Measurements from ENCODE around the gene MYO18B. TPM values are rescaled to one million over a fixed set of nuclear protein-coding genes. Genes with fewer than 3 reads are reported as not detected.

MYO18B gene
- total RNA-seq, 1 experiment from 2014 or later: 0.07 TPM

GRCh38 chr22:25908755-25909154, 166.8 kb downstream of the MYO18B start:
- Histone ChIP-seq H3K36me3 (ENCODE audit: control insufficient read depth, insufficient read depth, low read length) (no peaks in the 10 kb centered on the region), H3K4me1 (no peaks in the 10 kb centered on the region), H3K4me3 (ENCODE audit: low read depth, low read length) (no peak overlapping the region), H3K9me3 (no peaks in the 10 kb centered on the region), H3K27me3 (replicated peaks; ENCODE audit: control insufficient read depth, insufficient read depth, low read length) (peaks cover 2% of the 10 kb centered on the region; the same call in 1 of the 2 replicates)
- intact Hi-C loops (cut with micrococcal nuclease; ENCODE audit: unreplicated experiment): no loop called here
- no peaks in the 10 kb centered on the region for H3K36me3 Mint-ChIP-seq (ENCODE audit: insufficient read depth, unreplicated experiment)
- H3K9me3 Mint-ChIP-seq (ENCODE audit: unreplicated experiment): no peaks in the 10 kb centered on the region
- no peak for TF ChIP-seq CTCF (IDR thresholded peaks at IDR 0.05; ENCODE audit: insufficient read depth in 1 of 2, low read depth in 1 of 2, low read length in 1 of 2, severe bottlenecking in 1 of 2, unreplicated experiment in 1 of 2)
- no peak overlapping the region for H3K27ac Mint-ChIP-seq (ENCODE audit: unreplicated experiment)
- H3K4me3 Mint-ChIP-seq (ENCODE audit: unreplicated experiment): no peak overlapping the region
- H3K27me3 Mint-ChIP-seq (ENCODE audit: insufficient read depth, unreplicated experiment): peaks cover 26% of the 10 kb centered on the region
- POLR2A ChIA-PET: no interaction called here
- DNase-seq: no peak
- H3K4me1 Mint-ChIP-seq (ENCODE audit: low read depth, unreplicated experiment): no peaks in the 10 kb centered on the region
- no TSS peak for BruUV-seq (replicated peaks)
- CTCF ChIA-PET: no interaction called here

GRCh38 chr22:25909614-25910387, 167.8 kb downstream of the MYO18B start:
- Mint-ChIP-seq H3K4me3 (ENCODE audit: unreplicated experiment) (no peak overlapping the region), H3K4me1 (ENCODE audit: low read depth, unreplicated experiment) (no peaks in the 10 kb centered on the region), H3K36me3 (ENCODE audit: insufficient read depth, unreplicated experiment) (no peaks in the 10 kb centered on the region), H3K9me3 (ENCODE audit: unreplicated experiment) (no peaks in the 10 kb centered on the region), H3K27me3 (ENCODE audit: insufficient read depth, unreplicated experiment) (peaks cover 26% of the 10 kb centered on the region), H3K27ac (ENCODE audit: unreplicated experiment) (no peak overlapping the region)
- no peak for TF ChIP-seq CTCF (IDR thresholded peaks at IDR 0.05; ENCODE audit: insufficient read depth in 1 of 2, low read depth in 1 of 2, low read length in 1 of 2, severe bottlenecking in 1 of 2, unreplicated experiment in 1 of 2)
- BruUV-seq (replicated peaks): no TSS peak
- Histone ChIP-seq H3K4me1 (no peaks in the 10 kb centered on the region), H3K36me3 (ENCODE audit: control insufficient read depth, insufficient read depth, low read length) (no peaks in the 10 kb centered on the region), H3K9me3 (no peaks in the 10 kb centered on the region), H3K27me3 (replicated peaks; ENCODE audit: control insufficient read depth, insufficient read depth, low read length) (peaks cover 2% of the 10 kb centered on the region; the same call in 1 of the 2 replicates), H3K4me3 (ENCODE audit: low read depth, low read length) (no peak overlapping the region)
- POLR2A ChIA-PET: no interaction called here
- intact Hi-C loops (cut with micrococcal nuclease; ENCODE audit: unreplicated experiment): no loop called here
- DNase-seq: no peak
- CTCF ChIA-PET: no interaction called here

GRCh38 chr22:25911243-25911972, 169.4 kb downstream of the MYO18B start:
- peaks cover 2% of the 10 kb centered on the region; the same call in 1 of the 2 replicates for H3K27me3 ChIP-seq (replicated peaks; ENCODE audit: control insufficient read depth, insufficient read depth, low read length)
- H3K36me3 ChIP-seq (ENCODE audit: control insufficient read depth, insufficient read depth, low read length): no peaks in the 10 kb centered on the region
- no peaks in the 10 kb centered on the region for H3K4me1 ChIP-seq
- Mint-ChIP-seq H3K9me3 (ENCODE audit: unreplicated experiment) (no peaks in the 10 kb centered on the region), H3K27ac (ENCODE audit: unreplicated experiment) (no peak overlapping the region), H3K36me3 (ENCODE audit: insufficient read depth, unreplicated experiment) (no peaks in the 10 kb centered on the region), H3K4me3 (ENCODE audit: unreplicated experiment) (no peak overlapping the region), H3K4me1 (ENCODE audit: low read depth, unreplicated experiment) (no peaks in the 10 kb centered on the region), H3K27me3 (ENCODE audit: insufficient read depth, unreplicated experiment) (peaks cover 30% of the 10 kb centered on the region)
- no TSS peak for BruUV-seq (replicated peaks)
- no peak overlapping the region for H3K4me3 ChIP-seq (ENCODE audit: low read depth, low read length)
- POLR2A ChIA-PET: no interaction called here
- no peak for DNase-seq
- intact Hi-C loops (cut with micrococcal nuclease; ENCODE audit: unreplicated experiment): no loop called here
- no peak for TF ChIP-seq CTCF (IDR thresholded peaks at IDR 0.05; ENCODE audit: insufficient read depth in 1 of 2, low read depth in 1 of 2, low read length in 1 of 2, severe bottlenecking in 1 of 2, unreplicated experiment in 1 of 2)
- no peaks in the 10 kb centered on the region for H3K9me3 ChIP-seq
- CTCF ChIA-PET: no interaction called here
